ENCODE results near the gene SUN5.
"Not testable (repeated sequence)": the region's sequence is repeated elsewhere in the genome, so short reads cannot be mapped to it uniquely, and the experiment has no call there.

Gene SUN5

DNA sequence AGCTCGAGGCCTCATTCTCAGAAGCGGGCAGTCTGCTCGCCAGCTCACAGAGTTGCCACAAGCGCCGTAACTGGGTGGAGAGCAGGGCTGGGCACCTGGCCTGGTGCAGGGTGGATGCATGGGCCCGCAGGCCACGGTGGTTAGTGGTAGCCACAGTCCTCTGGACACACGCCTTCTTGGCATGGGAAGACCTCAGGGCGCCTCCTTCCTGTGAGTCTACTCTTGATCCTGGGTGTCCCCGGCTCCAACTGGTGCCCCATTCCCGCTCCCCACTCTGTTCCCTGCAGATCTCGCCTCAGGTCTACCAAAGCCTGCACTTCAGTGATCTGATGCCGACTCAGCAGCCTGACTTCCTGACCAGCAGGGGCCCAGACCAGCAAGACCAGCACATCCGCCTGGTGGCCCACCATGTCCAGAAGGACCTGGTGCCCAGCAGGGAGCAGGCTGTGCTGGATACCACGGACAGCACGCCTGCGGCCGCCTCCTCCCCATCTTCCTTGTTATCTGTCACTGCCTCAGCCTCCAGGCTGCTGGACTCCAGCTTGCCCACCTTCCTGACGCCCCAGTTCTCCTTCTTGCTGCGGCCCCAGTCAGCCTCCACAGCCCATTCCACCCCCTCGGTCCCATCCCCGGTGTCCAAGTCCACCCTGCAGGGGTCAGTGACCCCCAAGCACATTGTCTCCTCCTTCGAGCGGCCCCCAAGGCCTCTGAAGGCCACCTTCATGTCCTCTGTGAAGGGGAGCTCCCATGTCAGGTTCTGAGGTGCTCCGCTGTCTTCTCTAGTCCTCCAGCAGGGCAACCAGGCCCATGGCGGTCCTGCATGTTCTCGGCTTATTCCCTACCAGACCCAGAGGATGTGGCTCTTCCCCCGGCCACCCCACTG is 43.1 kb downstream of the SUN5 start:
- no peak for DNase-seq

DNA sequence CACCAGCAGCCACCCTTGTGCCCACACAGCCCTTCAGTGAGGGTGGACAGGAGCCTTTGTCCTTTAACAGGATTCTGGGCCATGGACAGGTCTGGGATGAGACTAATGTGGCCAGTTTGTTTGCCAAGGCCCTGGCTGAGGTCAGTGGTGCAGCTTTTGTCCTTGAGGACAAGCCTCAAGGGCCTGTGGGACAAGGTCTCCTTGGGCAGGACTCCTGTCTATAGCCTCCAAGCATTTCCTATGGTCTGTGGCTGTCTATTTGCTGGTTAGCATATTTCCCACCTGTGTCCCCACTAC is 44.1 kb downstream of the SUN5 start:
- DNase-seq = no peak

DNA sequence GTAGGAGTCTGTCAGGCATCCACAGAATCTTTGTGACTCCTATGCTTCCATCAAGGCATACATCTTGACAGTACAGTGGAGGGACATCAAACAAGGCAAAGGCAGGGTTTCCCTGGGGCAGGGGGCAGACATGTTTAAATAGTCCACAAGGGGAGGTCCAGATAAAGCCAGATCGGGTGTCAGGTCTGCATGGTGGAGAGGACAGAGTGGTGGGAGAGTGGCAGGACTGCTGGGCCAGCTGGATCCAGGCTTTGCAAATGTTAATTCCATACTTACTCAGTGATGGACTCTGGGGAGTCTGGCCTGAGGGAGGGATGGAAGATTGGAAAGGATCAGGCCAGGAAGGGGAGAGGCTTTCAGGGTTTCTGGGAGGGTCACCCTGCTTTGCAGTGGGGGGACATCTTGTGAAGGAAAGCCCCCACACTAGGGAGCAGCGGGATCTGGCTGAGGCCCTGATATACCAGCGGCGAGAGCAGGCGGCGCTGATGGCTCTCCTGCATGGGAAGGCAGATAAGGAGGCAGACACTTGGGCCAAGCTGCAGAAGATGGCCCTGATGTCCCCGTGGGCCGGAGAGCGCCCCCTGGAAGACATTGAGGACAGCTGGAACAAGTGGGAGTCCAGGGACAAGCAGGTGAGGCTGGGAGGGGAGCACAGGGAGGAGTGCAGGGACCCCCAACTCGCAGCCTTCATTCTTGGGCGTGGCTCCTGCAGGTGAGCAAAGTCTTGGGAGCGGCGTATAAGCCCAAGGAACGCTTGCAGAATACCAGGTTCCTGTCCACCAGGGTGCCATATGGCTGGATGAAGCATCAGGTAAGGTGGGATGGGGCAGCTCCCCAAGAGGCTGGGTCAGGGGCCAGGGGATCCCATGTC is 44.6 kb downstream of the SUN5 start:
- no peak for DNase-seq

DNA sequence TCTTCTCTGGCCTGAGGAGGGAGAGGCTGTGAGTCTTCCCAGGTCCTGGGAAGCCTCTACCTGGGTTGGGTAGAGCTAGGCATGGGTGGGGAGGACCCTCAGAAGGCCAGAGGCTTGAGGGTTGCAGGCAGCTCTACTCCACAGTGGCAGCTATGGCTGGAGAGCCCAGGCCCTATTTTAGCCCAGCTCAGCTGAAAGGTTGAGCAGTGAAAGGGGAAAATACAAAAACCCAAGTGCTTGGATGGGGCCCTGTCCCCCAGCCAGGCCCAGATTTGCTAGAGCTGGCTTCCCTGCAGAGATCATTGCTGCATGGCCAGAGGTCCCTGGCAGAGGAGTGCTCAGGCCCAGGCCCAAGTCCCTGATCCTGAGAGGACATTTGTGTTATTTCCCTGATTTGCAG is 45.7 kb downstream of the SUN5 start:
- no peak for DNase-seq

DNA sequence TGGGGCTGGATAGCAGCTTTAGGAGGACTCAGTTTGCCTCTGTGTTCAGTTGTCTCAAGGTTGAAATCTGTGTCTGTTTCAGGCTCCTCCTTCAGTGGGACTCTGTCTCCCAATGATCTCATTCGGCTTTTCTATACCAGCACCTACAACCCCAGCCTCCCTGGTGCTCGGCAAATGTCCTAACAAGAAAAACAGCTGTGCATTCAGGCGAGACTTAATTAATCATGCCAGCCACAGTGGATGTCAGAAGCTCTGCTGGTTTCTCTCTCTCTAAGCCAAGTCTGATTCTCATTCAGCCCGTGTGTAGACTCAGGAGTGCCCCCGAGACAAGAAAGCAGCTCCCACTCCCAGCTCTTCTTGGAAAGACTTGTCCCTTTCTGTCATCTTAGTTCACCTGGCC is 46.8 kb downstream of the SUN5 start:
- DNase-seq = no peak

DNA sequence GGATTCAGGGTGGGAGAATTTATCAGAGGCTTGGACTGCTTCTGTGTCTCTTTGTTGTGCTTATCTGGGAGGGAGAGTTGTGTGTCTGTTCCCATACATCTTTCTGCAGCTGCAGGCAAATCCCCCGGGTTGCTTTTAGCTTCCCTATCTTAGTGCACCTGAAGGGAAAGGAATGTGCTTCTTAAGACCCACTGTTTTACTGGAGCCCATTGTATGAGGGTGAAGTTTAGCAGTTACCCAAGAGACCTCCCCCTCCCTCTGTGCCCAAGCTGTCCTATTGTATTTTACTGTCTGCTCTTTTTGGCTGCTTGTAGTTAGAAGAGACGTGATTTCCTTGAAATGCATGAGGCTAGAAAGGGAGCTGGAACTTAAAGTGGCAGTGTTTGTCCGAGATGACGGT is 53.7 kb downstream of the SUN5 start:
- DNase-seq = not testable (repeated sequence)

DNA sequence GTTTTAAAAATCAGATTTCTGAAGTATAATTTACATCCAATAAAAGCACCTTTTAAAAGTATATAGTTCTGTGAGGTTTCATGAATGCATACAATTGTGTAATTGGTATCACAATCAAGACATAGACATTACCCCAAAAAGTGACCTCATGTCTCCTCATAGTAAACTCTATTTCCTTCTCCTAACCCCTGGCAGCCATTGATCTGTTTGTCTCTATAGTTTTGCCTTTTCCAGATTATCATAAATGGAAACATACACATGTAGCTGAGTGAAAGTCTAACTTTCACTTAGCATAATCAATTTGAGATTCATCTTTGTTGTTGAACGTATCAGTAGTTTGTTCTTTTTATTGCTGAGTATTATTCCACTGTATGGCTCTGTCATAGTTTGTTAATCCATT is 57.6 kb downstream of the SUN5 start:
- no peak for DNase-seq

DNA sequence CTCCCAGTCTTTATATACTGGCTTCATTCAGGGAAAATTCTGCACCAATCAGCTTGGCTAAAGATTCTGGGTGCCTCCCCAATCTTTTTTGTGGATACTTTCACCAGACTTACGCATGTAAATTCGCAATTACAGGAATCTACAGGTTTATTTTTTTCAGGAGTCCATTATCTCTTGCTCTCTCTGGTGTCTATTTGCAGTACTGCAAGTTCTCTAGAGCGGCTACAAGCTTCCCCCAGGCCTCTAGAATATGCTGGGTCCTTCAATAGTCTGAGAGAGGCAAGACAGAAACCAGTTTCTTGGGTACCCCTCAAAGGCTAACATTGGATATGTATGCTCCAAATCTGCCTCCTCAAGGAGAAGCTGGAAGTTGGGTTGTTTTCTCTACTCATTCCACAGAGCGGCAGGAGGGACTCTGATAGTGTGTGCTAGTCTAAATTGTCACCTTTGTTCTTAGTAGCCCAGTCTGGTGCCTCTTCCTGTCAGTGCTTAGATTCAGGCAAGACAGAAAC is 58.5 kb downstream of the SUN5 start:
- no peak for DNase-seq

DNA sequence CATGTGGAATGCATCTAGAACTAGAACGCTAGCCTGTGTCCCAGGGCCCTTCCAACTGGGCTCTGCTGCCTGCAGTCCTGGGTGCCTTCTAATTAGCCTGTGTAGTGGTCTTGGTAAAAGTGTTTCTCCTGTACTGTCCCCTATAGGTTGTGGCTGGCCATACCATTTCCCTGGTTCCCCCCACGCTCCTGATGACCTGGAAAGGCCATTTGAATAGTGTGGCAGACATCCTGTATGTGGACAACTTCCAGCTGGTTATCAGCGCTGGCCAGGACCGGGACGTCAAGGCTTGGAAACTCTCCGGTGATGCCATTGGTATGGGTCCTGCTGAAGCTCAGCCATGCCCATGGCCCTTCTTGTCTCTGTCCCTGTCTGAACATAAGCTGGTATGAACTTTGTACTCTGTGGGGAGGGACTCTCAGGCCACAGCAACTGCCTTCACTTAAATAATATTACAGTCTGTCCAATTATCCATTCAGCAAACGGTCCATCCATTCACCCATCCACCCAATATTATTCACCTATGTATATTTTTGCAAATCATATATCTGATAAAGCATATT is 60.7 kb downstream of the SUN5 start:
- no peak for DNase-seq

DNA sequence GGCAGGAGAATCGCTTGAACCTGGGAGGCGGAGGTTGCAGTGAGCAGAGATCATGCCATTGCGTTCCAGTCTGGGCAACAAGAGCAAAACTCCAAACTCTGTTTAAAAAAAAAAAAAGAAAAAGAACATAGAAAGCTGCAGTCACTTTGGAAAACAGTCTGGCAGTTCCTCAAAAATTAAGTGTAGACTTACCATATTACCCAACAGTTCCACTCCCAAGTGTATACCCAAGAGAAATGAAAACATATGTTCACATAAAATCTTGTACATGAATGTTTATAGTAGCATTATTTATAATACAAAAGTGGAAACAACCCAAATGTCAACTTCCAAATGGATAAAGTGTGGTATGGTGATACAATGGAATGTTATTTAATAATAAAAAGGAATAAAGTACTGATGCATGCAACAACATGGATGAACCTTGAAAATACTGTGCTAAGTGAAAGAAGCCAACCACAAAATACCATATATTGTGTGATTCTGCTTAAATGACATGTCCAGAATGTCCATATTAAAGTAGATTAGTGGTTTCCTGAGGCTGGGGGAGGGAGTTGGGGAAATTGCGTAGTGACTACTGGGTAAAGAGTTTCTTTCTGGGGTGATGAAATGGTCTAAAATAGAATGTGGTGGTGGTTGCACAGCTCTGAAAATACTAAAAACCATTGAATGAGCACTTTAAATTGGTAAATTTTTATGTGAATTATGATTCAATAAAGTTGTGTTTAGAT is 62.9 kb downstream of the SUN5 start:
- no peak for DNase-seq

DNA sequence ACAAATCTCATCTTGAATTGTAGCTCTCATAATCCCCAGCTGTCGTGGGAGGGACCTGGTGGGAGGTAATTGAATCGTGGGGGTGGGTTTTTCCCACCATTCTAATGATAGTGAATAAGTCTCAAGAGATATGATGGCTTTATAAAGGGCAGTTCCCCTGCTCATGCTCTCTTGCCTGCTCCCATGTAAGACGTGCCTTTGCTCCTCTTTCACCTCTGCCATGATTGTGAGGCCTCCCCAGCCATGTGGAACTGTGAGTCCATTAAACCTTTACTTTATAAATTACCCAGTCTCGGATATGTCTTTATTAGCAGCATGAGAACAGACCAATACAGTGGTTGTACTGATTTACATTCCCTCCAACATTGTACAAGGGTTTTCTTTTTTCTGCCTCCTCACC is 69.7 kb downstream of the SUN5 start:
- no peak for DNase-seq
